H9 (cell line): ENCODE data around the gene RINL. TPM values are rescaled to one million over a fixed set of nuclear protein-coding genes. Genes with fewer than 3 reads are reported as not detected.

ENCODE experiments used
- DNase-seq: peaks from one replicate; pipeline ENCODE4 v3.0.0-alpha.2; 2017
- H2AFZ ChIP-seq: one replicate; pipeline ENCODE4 v1.6.1; 2013; ENCODE audit warnings: mild to moderate bottlenecking, low read length, control low read depth, moderate library complexity
- H2AK5ac ChIP-seq: 2 replicates; pipeline ENCODE4 v1.6.1; 2013; ENCODE audit warnings: low read length, control low read depth, mixed read lengths; ENCODE audit not compliant: insufficient read length
- H2BK120ac ChIP-seq: one replicate; pipeline ENCODE4 v1.6.1; 2013; ENCODE audit warnings: low read depth, mild to moderate bottlenecking, low read length, control low read depth, inconsistent platforms; ENCODE audit not compliant: poor library complexity, severe bottlenecking
- H2BK12ac ChIP-seq: 2 replicates; pipeline ENCODE4 v1.6.1; 2013; ENCODE audit warnings: low read length, control low read depth, mixed read lengths, low read depth; ENCODE audit not compliant: insufficient read length
- H2BK15ac ChIP-seq: 2 replicates; pipeline ENCODE4 v1.6.1; 2013; ENCODE audit warnings: low read depth, low read length, control low read depth
- H2BK20ac ChIP-seq: one replicate; pipeline ENCODE4 v1.6.1; 2013; ENCODE audit warnings: low read depth, mild to moderate bottlenecking, low read length, control low read depth, inconsistent platforms; ENCODE audit not compliant: poor library complexity, severe bottlenecking
- H2BK5ac ChIP-seq: 2 replicates; pipeline ENCODE4 v1.6.1; 2013; ENCODE audit warnings: low read length, control low read depth, mixed read lengths; ENCODE audit not compliant: insufficient read length
- H3K14ac ChIP-seq: 2 replicates; pipeline ENCODE4 v1.6.1; 2013; ENCODE audit warnings: low read length, control low read depth; ENCODE audit not compliant: insufficient read depth
- H3K18ac ChIP-seq: 2 replicates; pipeline ENCODE4 v1.6.1; 2013; ENCODE audit warnings: low read depth, mild to moderate bottlenecking, mixed read lengths, low read length, control low read depth; ENCODE audit not compliant: insufficient read length
- H3K23ac ChIP-seq: 2 replicates; pipeline ENCODE4 v1.6.1; 2013; ENCODE audit warnings: low read length, control low read depth, mixed read lengths, low read depth; ENCODE audit not compliant: insufficient read length
- H3K23me2 ChIP-seq: 2 replicates; pipeline ENCODE4 v1.6.1; 2013; ENCODE audit warnings: low read depth, mild to moderate bottlenecking, mixed read lengths, low read length, control low read depth; ENCODE audit not compliant: insufficient read length, poor library complexity, severe bottlenecking
- H3K27ac ChIP-seq: 2 replicates; pipeline ENCODE4 v1.5.1; 2013; ENCODE audit warnings: low read length, control low read depth, mixed read lengths, low read depth; ENCODE audit not compliant: insufficient read length
- H3K27me3 ChIP-seq: 2 replicates; pipeline ENCODE4 v1.6.1; 2013; ENCODE audit warnings: low read length, control low read depth, inconsistent platforms; ENCODE audit not compliant: insufficient read depth
- H3K4ac ChIP-seq: 2 replicates; pipeline ENCODE4 v1.6.1; 2013; ENCODE audit warnings: low read depth, mild to moderate bottlenecking, control low read depth, inconsistent platforms, low read length, moderate library complexity
- H3K4me1 ChIP-seq: 2 replicates; pipeline ENCODE4 v1.6.1; 2013; ENCODE audit warnings: low read length, control low read depth, inconsistent platforms; ENCODE audit not compliant: insufficient read depth
- H3K4me2 ChIP-seq: 2 replicates; pipeline ENCODE4 v1.6.1; 2013; ENCODE audit warnings: low read length, control low read depth, mixed read lengths; ENCODE audit not compliant: insufficient read length, insufficient read depth
- H3K56ac ChIP-seq: 2 replicates; pipeline ENCODE4 v1.6.1; 2013; ENCODE audit warnings: low read depth, mild to moderate bottlenecking, mixed read lengths, low read length, control low read depth; ENCODE audit not compliant: insufficient read length
- H3K79me1 ChIP-seq: 2 replicates; pipeline ENCODE4 v1.6.1; 2013; ENCODE audit warnings: low read depth, mild to moderate bottlenecking, moderate library complexity, low read length, control low read depth, inconsistent platforms; ENCODE audit not compliant: insufficient read depth, poor library complexity, severe bottlenecking
- H3K79me2 ChIP-seq: 2 replicates; pipeline ENCODE4 v1.6.1; 2013; ENCODE audit warnings: low read length, control low read depth, inconsistent platforms; ENCODE audit not compliant: insufficient read depth
- H3K9ac ChIP-seq: 2 replicates; pipeline ENCODE4 v1.6.1; 2013; ENCODE audit warnings: low read length, control low read depth, mixed read lengths; ENCODE audit not compliant: insufficient read length; ENCODE audit errors: extremely low read depth
- H3K9me3 ChIP-seq: one replicate; pipeline ENCODE4 v1.6.1; 2013; ENCODE audit warnings: low read depth, low read length, inconsistent platforms; ENCODE audit not compliant: control insufficient read depth
- H3T11ph ChIP-seq: one replicate; pipeline ENCODE4 v1.6.1; 2013; ENCODE audit warnings: mild to moderate bottlenecking, low read length, control low read depth, inconsistent platforms
- H4K20me1 ChIP-seq: one replicate; pipeline ENCODE4 v1.6.1; 2013; ENCODE audit not compliant: control insufficient read depth, insufficient read length, insufficient read depth
- H4K5ac ChIP-seq: 2 replicates; pipeline ENCODE4 v1.6.1; 2013; ENCODE audit warnings: low read depth, mild to moderate bottlenecking, mixed read lengths, low read length, control low read depth; ENCODE audit not compliant: insufficient read length
- H4K8ac ChIP-seq: replicated peaks from 2 replicates; pipeline ENCODE4 v1.6.1; 2013; ENCODE audit warnings: low read length, control low read depth, mixed read lengths, low read depth; ENCODE audit not compliant: insufficient read length
- H4K91ac ChIP-seq: 2 replicates; pipeline ENCODE4 v1.6.1; 2013; ENCODE audit warnings: low read depth, mild to moderate bottlenecking, moderate library complexity, mixed read lengths, low read length, control low read depth; ENCODE audit not compliant: insufficient read length
- H3K27ac Mint-ChIP-seq, 3 experiments: 2 replicates in 2 of 3; 3 replicates in 1 of 3; pipeline ENCODE4 v1.8.0; 2020 to 2021; ENCODE audit warnings: mixed read lengths in 3 of 3, mild to moderate bottlenecking in 1 of 3, moderate library complexity in 1 of 3
- H3K27me3 Mint-ChIP-seq: 2 replicates; pipeline ENCODE4 v1.8.0; 2021; ENCODE audit warnings: low read depth, mild to moderate bottlenecking, moderate library complexity, mixed read lengths
- H3K36me3 Mint-ChIP-seq, 3 experiments: 2 replicates in 2 of 3; 3 replicates in 1 of 3; pipeline ENCODE4 v1.8.0; 2020 to 2021; ENCODE audit warnings: low read depth in 3 of 3, mixed read lengths in 3 of 3; ENCODE audit not compliant: insufficient read depth in 1 of 3
- H3K4me1 Mint-ChIP-seq, 2 experiments: 2 replicates each; pipeline ENCODE4 v1.8.0; 2020; ENCODE audit warnings: mixed read lengths in 2 of 2
- H3K4me3 Mint-ChIP-seq, 2 experiments: 2 replicates in 1 of 2; 3 replicates in 1 of 2; pipeline ENCODE4 v1.8.0; 2020 to 2021; ENCODE audit warnings: mild to moderate bottlenecking in 2 of 2, mixed read lengths in 2 of 2, moderate library complexity in 1 of 2
- H3K9me3 Mint-ChIP-seq, 2 experiments: 2 replicates in 1 of 2; 3 replicates in 1 of 2; pipeline ENCODE4 v1.8.0; 2020; ENCODE audit warnings: mild to moderate bottlenecking in 2 of 2, mixed read lengths in 2 of 2, moderate library complexity in 1 of 2
- WGBS: extraction: QIAGEN DNeasy Blood & Tissue Kit; methylation state at CpG from one replicate; pipeline ENCODE4 v1.1.7; 2013; ENCODE audit warnings: missing lambda C conversion rate, low lambda C conversion rate, mixed read lengths; ENCODE audit not compliant: insufficient read length; ENCODE audit errors: extremely low coverage; 5-methylcytosine and 5-hydroxymethylcytosine counted together
- total RNA-seq: library from RNA; stranded (reverse); gene quantifications from 2 replicates; pipeline ENCODE4 v1.2.1, GENCODE V29; 2021
- TF ChIP-seq, protein P1 (sequence below): fragments of 200-600 bp; sonication (generic); conservative IDR thresholded peaks from 3 replicates; pipeline ENCODE4 v1.8.0; 2021; ENCODE audit warnings: antibody characterized with exemption, mild to moderate bottlenecking

Gene RINL
- total RNA-seq, 1 experiment from 2014 or later, result 6.4 TPM

GRCh38 chr19:38918526-38918925 lies 40.5 kb upstream of the RINL start:
- no peak overlapping the region for H3K27ac ChIP-seq
- no peaks in the 10 kb centered on the region for H3K27me3 ChIP-seq
- no peak overlapping the region for H2AFZ ChIP-seq
- no peaks in the 10 kb centered on the region for H3K79me1 ChIP-seq
- Mint-ChIP-seq H3K36me3 (peaks cover 12 to 22% (median 22%) of the 10 kb centered on the region in 3 experiments; a peak in 6 of 7 replicates), H3K4me1 (no peaks in the 10 kb centered on the region), H3K27me3 (no peaks in the 10 kb centered on the region), H3K4me3 (no peak overlapping the region), H3K27ac (no peak overlapping the region; a peak in 1 of 7 replicates), H3K9me3 (peaks cover 0 to 2% of the 10 kb centered on the region in 2 experiments; a peak in 1 of 5 replicates)
- no peak for DNase-seq
- H4K5ac ChIP-seq, result no peak overlapping the region
- H4K91ac ChIP-seq, result no peak overlapping the region
- no peaks in the 10 kb centered on the region for H3K9me3 ChIP-seq
- H3K9ac ChIP-seq, result no peak overlapping the region
- no peak overlapping the region for H2BK120ac ChIP-seq
- no peak overlapping the region for H2BK5ac ChIP-seq
- WGBS, result no CpG with 5 or more reads among the region's 10 CpGs
- H3K18ac ChIP-seq, result no peak overlapping the region
- H3K79me2 ChIP-seq, result no peaks in the 10 kb centered on the region
- H3K4me2 ChIP-seq, result no peak overlapping the region
- H2BK15ac ChIP-seq, result no peak overlapping the region
- TF ChIP-seq, protein P1, sequence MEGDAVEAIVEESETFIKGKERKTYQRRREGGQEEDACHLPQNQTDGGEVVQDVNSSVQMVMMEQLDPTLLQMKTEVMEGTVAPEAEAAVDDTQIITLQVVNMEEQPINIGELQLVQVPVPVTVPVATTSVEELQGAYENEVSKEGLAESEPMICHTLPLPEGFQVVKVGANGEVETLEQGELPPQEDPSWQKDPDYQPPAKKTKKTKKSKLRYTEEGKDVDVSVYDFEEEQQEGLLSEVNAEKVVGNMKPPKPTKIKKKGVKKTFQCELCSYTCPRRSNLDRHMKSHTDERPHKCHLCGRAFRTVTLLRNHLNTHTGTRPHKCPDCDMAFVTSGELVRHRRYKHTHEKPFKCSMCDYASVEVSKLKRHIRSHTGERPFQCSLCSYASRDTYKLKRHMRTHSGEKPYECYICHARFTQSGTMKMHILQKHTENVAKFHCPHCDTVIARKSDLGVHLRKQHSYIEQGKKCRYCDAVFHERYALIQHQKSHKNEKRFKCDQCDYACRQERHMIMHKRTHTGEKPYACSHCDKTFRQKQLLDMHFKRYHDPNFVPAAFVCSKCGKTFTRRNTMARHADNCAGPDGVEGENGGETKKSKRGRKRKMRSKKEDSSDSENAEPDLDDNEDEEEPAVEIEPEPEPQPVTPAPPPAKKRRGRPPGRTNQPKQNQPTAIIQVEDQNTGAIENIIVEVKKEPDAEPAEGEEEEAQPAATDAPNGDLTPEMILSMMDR, result no peak
- no peak overlapping the region for H4K8ac ChIP-seq
- H2AK5ac ChIP-seq, result no peak overlapping the region
- H3K14ac ChIP-seq, result no peak overlapping the region
- H3K23me2 ChIP-seq, result no peaks in the 10 kb centered on the region
- H2BK12ac ChIP-seq, result no peak overlapping the region
- no peak overlapping the region for H3K4ac ChIP-seq
- no peaks in the 10 kb centered on the region for H3K4me1 ChIP-seq
- no peaks in the 10 kb centered on the region for H4K20me1 ChIP-seq
- no peak overlapping the region for H3K56ac ChIP-seq
- H3K23ac ChIP-seq, result no peak overlapping the region
- H3T11ph ChIP-seq, result no peak overlapping the region
- H2BK20ac ChIP-seq, result no peak overlapping the region
